Caco-2 (cell line): ENCODE data around the gene CLECL1. TPM values are rescaled to one million over a fixed set of nuclear protein-coding genes. Genes with fewer than 3 reads are reported as not detected.
A peak's percentile ranks its signal among the peaks of the same experiment; 100 is the strongest.

Experiments used
- BruUV-seq: library from RNA; stranded (reverse); fragments of 400-500 nt; replicated peaks from 2 replicates; lab custom pipeline; 2021; lab: Mats Ljungman, UMichigan
- CTCF ChIA-PET: fragments of 300-600 bp; sonication (Branson Sonifier 250); formaldehyde crosslinking; loops from one replicate; lab custom pipeline; 2022; ENCODE audit warnings: antibody characterized with exemption; lab: Charles Lee
- POLR2A ChIA-PET: fragments of 300-600 bp; sonication (Branson Sonifier 250); formaldehyde crosslinking; loops from one replicate; lab custom pipeline; 2022; ENCODE audit warnings: antibody characterized with exemption; lab: Charles Lee
- DNase-seq, 2 experiments: peaks; one replicate each; pipeline versions ENCODE4 v3.0.0 to v3.0.0-alpha.2; 2020 to 2022
- H3K27me3 ChIP-seq: replicated peaks from 2 replicates; pipeline ENCODE4 v1.6.0; 2011; ENCODE audit warnings: low read length; ENCODE audit not compliant: control insufficient read depth, insufficient read depth
- H3K36me3 ChIP-seq: 2 replicates; pipeline ENCODE4 v1.5.1; 2011; ENCODE audit warnings: low read length; ENCODE audit not compliant: control insufficient read depth, insufficient read depth
- H3K4me1 ChIP-seq: fragments of 250-450 bp; sonication (Bioruptor Pico); 2 replicates; pipeline ENCODE4 v1.5.1; 2020; ENCODE audit warnings: mild to moderate bottlenecking
- H3K4me3 ChIP-seq: 2 replicates; pipeline ENCODE4 v1.5.1; 2011; ENCODE audit warnings: low read depth, mild to moderate bottlenecking, control low read depth, low read length
- H3K9me3 ChIP-seq: fragments of 250-450 bp; sonication (Bioruptor Pico); 2 replicates; pipeline ENCODE4 v1.5.1; 2020; ENCODE audit warnings: mild to moderate bottlenecking, moderate library complexity
- H3K27ac Mint-ChIP-seq: one replicate; pipeline ENCODE4 v1.8.0; 2022; ENCODE audit warnings: mixed read lengths; ENCODE audit not compliant: unreplicated experiment
- H3K27me3 Mint-ChIP-seq: one replicate; pipeline ENCODE4 v1.8.0; 2022; ENCODE audit warnings: mixed read lengths; ENCODE audit not compliant: insufficient read depth, unreplicated experiment
- H3K36me3 Mint-ChIP-seq: one replicate; pipeline ENCODE4 v1.8.0; 2022; ENCODE audit warnings: mild to moderate bottlenecking, mixed read lengths; ENCODE audit not compliant: insufficient read depth, unreplicated experiment
- H3K4me1 Mint-ChIP-seq: one replicate; pipeline ENCODE4 v1.8.0; 2022; ENCODE audit warnings: low read depth, mixed read lengths; ENCODE audit not compliant: unreplicated experiment
- H3K4me3 Mint-ChIP-seq: one replicate; pipeline ENCODE4 v1.8.0; 2022; ENCODE audit warnings: mild to moderate bottlenecking, moderate library complexity, mixed read lengths; ENCODE audit not compliant: unreplicated experiment
- H3K9me3 Mint-ChIP-seq: one replicate; pipeline ENCODE4 v1.8.0; 2022; ENCODE audit warnings: mixed read lengths; ENCODE audit not compliant: unreplicated experiment
- intact Hi-C: fragments of 100-400 bp; cut with micrococcal nuclease; formaldehyde crosslinking; loops from one replicate; pipeline ENCODE4 v1.10.0; 2022; ENCODE audit not compliant: unreplicated experiment
- total RNA-seq: library from RNA; stranded (reverse); gene quantifications from 2 replicates; pipeline ENCODE4 v1.2.3, GENCODE V29; 2022
- TF ChIP-seq, protein P1 (sequence below), 2 experiments: fragments of 200-600 bp in 1 of 2; IDR thresholded peaks; 1 replicate in 1 of 2; 2 replicates in 1 of 2; pipeline versions ENCODE4 v1.5.1 to v1.8.0; 2011 to 2022; ENCODE audit warnings: antibody characterized with exemption in 1 of 2, control low read depth in 1 of 2, inconsistent platforms in 1 of 2, low read depth in 1 of 2, low read length in 1 of 2, mild to moderate bottlenecking in 1 of 2, moderate library complexity in 1 of 2; ENCODE audit not compliant: insufficient read depth in 1 of 2, severe bottlenecking in 1 of 2, unreplicated experiment in 1 of 2

Gene CLECL1
- total RNA-seq, 1 experiment from 2014 or later, result not detected

DNA sequence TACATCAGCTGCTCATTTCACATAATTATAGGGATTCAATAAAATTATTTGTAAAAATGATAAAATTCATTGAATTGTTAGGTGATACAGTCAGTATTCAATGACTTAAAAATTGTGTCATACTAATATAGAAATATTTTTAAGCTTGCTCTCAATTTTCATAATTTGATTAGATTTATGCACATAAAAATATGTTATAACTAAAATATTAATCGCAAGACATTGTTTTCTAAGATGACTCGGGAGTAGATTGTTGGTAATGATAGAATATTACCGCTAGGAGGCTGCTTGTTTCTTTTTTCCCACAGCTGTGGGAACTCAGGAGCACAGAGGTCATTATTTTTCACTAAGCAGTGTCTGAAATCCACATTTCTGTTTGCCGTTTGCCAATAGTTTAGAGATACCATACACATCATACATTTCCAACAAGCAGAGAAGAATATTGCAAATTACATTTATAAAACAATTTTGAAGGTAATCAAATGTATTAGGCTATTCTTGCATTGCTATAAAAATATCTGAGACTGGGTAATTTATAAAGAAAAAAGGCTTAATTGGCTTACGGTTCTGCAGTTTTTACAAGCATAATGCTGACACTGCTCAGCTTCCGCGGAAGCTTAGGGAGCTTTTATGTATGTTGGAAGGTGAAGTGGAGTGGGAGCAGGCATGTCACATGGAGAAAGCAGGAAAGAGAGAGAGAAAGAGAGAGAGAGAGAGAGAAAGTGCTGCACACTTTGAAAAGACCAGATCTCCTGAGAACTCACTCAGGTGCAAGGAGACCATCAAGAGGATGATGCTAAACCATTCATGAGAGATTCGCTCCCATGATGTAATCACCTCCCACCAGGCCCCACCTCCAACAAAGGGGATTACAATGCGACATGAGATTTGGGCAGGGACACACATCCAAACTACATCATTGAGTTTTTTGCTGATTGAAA is 18.6 kb upstream of the CLECL1 start:
- Histone ChIP-seq H3K4me1 (no peaks in the 10 kb centered on the region), H3K9me3 (no peaks in the 10 kb centered on the region), H3K4me3 (no peak overlapping the region), H3K27me3 (no peaks in the 10 kb centered on the region), H3K36me3 (no peaks in the 10 kb centered on the region)
- ChIA-PET POLR2A (no interaction called here), CTCF (interaction anchor here (1.0 to 5.1 kb wide), 6 partner anchors 10 to 420 kb away, joined by 3 to 63 read pairs (median 5); partner anchors contain the start of gene CD69)
- H3K4me1 Mint-ChIP-seq, result peaks cover 6% of the 10 kb centered on the region
- DNase-seq, result peak in 1 of 2 experiments; percentile 26
- TF ChIP-seq, protein P1, sequence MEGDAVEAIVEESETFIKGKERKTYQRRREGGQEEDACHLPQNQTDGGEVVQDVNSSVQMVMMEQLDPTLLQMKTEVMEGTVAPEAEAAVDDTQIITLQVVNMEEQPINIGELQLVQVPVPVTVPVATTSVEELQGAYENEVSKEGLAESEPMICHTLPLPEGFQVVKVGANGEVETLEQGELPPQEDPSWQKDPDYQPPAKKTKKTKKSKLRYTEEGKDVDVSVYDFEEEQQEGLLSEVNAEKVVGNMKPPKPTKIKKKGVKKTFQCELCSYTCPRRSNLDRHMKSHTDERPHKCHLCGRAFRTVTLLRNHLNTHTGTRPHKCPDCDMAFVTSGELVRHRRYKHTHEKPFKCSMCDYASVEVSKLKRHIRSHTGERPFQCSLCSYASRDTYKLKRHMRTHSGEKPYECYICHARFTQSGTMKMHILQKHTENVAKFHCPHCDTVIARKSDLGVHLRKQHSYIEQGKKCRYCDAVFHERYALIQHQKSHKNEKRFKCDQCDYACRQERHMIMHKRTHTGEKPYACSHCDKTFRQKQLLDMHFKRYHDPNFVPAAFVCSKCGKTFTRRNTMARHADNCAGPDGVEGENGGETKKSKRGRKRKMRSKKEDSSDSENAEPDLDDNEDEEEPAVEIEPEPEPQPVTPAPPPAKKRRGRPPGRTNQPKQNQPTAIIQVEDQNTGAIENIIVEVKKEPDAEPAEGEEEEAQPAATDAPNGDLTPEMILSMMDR (IDR thresholded peaks at IDR 0.05; ENCODE audit: insufficient read depth in 1 of 2, low read depth in 1 of 2, low read length in 1 of 2, severe bottlenecking in 1 of 2, unreplicated experiment in 1 of 2), result peak; percentile 11 to 77
- peaks cover 14% of the 10 kb centered on the region for H3K27me3 Mint-ChIP-seq
- no peaks in the 10 kb centered on the region for H3K36me3 Mint-ChIP-seq
- intact Hi-C loops, result no loop called here
- no peaks in the 10 kb centered on the region for H3K9me3 Mint-ChIP-seq
- no peak overlapping the region for H3K4me3 Mint-ChIP-seq
- H3K27ac Mint-ChIP-seq, result no peak overlapping the region
- no TSS peak for BruUV-seq

GRCh38 chr12:9750276-9751203 is 17.6 kb upstream of the CLECL1 start:
- DNase-seq, result peak in 1 of 2 experiments; percentile 72
- Histone ChIP-seq H3K9me3 (no peaks in the 10 kb centered on the region), H3K4me1 (no peaks in the 10 kb centered on the region), H3K36me3 (no peaks in the 10 kb centered on the region), H3K27me3 (no peaks in the 10 kb centered on the region), H3K4me3 (no peak overlapping the region)
- Mint-ChIP-seq H3K27me3 (peaks cover 12% of the 10 kb centered on the region), H3K4me1 (peaks cover 6% of the 10 kb centered on the region), H3K36me3 (no peaks in the 10 kb centered on the region), H3K27ac (no peak overlapping the region), H3K9me3 (no peaks in the 10 kb centered on the region), H3K4me3 (no peak overlapping the region)
- TF ChIP-seq, protein P1 (IDR thresholded peaks at IDR 0.05; ENCODE audit: insufficient read depth in 1 of 2, low read depth in 1 of 2, low read length in 1 of 2, severe bottlenecking in 1 of 2, unreplicated experiment in 1 of 2), result peak; percentile 91 to 96
- BruUV-seq, result no TSS peak
- CTCF ChIA-PET, result interaction anchor here (0.5 to 5.1 kb wide), 15 partner anchors 8 to 460 kb away, joined by 3 to 63 read pairs (median 3); partner anchors contain the start of gene CD69
- POLR2A ChIA-PET, result no interaction called here
- intact Hi-C loops, result loop anchor here (1.0 kb wide), 2 partner anchors 48 to 390 kb away; no protein-coding TSS in a partner anchor
